ENCODE measurements around the gene ARPP21.

- TF ChIP-seq RARB (CRISPR knock-in tag; IDR thresholded peaks at IDR 0.05) (no peak), BACH2 (CRISPR knock-in tag; IDR thresholded peaks at IDR 0.05; ENCODE audit: borderline replicate concordance) (no peak), ZFP30 (CRISPR knock-in tag; IDR thresholded peaks at IDR 0.05) (no peak), ISL1 (CRISPR knock-in tag; IDR thresholded peaks at IDR 0.05) (no peak), TOX (CRISPR knock-in tag; IDR thresholded peaks at IDR 0.05; ENCODE audit: borderline replicate concordance) (no peak), ARNTL (CRISPR knock-in tag; IDR thresholded peaks at IDR 0.05; ENCODE audit: borderline replicate concordance, low read depth) (no peak), CREB5 (CRISPR knock-in tag; IDR thresholded peaks at IDR 0.05; ENCODE audit: low read depth) (no peak)
Measured at GRCh38 chr3:35780800-35781199, 141.5 kb downstream of the ARPP21 start.
